HG02840 (cell line): ENCODE measurements around the gene RUNX2.
"Not testable (repeated sequence)": the region's sequence is repeated elsewhere in the genome, so short reads cannot be mapped to it uniquely, and the experiment has no call there.

ENCODE experiments used
- ATAC-seq: cut with Tn5 transposase; IDR thresholded peaks from one replicate; pipeline ENCODE4 v1.9.1; 2021; ENCODE audit warnings: mild to moderate bottlenecking, moderate library complexity, moderate number of reproducible peaks; ENCODE audit not compliant: unreplicated experiment, low FRiP score

The RUNX2 gene

DNA sequence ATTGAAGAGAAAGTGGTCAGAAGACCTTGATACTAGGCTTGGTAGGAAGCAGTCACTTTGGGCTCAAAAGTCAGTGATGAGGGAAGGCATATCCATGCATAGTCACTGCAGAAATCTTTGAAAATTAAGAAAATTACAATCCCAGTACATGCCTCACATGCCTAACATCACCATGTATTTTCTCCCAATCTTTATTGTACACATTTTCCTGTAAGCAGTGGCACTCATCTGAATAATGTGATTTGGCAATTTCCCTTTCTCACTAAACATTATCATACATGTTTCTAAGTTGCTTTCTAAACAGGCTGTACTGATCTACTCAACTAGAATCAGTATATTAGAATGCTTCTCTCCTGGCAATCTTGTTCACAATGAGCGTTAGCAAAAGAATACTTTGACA lies 330.3 kb downstream of the RUNX2 start:
- ATAC-seq: no peak

DNA sequence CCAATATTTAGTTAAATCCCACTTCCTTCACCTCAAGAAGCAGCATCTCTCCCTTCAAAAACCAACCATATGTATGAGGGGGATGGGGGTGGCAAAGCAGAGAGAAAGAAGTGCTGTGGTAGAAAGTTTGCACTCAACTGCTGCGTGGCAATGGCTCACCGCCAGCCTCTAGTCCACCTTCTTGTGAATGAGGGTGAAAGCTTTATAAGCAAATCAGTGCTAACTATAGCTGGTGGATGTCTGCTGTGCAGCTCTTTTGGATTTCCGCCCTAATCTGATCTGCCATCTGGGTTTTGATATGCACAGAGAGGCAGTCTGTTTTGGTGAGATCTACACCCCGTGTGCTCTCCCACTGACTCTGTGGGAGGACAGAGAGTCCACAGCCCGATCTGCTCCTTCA lies 330.8 kb downstream of the RUNX2 start:
- ATAC-seq: no peak

DNA sequence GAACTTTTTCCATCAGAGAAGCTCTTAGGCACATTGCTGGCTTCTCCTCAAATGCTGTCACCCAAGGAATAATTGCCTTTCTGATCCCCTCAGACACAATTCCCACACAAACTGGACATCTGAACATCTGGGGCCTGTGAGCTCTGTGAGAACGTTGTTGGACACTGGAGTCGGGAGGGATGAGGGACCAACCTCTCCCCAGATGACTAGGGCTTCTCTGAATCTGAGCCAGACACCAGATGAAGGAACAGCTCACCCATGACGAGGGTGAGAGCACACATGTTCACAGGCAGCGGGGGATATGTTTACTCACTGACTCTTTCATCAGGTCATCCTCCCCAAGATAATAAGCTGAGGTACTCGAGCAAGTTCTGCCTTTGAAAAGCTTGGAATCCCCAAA lies 333.5 kb downstream of the RUNX2 start:
- no peak for ATAC-seq

DNA sequence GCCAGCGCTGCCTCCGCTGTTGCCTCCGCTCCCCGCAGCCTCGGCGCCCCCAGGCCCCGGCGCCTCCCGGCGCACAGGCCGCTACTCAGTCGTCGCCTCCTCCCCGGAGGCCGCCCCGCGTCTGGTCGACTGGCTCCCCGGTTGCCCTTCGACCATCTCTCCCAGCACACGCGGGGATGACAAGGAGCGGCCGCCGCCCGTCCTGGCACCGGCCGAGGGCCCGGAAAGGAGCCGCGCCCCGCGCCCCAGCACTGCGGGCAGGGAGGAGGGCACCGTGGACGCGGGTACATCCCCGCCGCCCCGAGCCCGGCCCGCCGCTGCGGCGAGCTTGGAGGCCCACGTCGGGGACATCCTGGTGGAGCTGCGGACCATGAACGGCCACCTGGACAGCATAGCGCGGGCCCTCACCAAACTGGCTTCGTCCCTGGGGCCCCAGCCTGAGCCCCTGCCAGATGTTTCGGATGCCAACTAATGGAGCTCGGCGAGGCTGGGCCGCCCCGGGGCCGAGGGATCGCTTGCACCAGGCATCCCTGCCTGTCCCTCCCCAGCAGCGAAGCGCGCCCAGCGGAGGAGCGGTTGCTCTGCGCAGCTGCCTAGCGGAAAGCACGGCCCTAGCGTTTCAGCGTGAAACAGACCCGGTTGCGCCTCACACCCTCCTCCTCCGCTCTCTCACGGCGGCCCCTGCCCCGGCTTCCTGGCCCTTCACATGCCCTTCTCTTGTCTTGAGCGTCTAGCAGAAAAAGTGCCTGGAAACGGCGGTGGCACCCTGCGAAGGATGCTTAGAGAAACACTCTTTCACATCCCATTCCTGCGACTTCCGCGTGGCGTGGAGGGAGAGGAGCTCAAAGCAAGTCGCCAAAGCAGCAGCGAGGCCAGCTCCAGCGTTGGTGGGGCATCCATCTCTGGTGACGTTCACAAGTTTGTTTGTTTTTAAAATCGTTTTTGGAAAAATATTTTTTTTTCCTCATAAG lies 335.4 kb downstream of the RUNX2 start:
- ATAC-seq: no peak

DNA sequence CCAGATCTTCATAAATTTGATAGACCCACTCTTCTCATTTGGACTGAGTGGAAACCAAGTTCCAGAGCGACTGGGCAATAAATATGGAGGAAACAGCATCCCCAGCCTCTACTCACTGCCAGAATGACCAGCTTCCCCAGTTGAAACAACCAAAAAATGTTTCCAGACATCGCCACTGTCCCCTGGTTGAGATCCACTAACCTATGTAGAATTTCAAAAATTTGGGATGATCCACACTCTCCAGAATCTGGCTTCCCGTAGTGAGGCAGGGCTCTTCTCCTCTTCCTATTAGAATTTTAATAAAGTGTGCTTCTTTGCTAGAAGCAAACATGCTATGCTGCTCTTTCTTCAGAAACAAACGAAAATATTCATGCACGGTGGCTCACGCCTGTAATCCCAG lies 336.6 kb downstream of the RUNX2 start:
- no peak for ATAC-seq

DNA sequence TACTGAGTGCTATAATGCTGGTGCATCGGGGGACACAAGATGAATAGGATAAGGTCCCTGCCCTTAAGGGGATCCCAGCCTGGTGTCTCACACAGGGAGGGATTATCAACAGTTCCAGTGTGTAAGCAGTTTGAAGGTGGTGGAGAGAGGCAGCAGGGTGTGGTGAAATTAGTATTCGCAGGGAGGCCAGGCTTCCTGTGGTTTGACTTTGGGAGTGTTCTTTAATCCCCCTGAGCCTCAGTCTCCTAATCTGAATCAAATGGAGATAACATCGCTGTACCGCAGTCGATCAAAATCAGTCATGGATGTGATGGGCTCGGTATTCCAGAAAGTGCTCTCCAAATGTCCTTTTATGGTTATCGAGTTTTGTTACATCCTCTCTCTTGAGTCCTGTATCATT lies 337.7 kb downstream of the RUNX2 start:
- no peak for ATAC-seq

DNA sequence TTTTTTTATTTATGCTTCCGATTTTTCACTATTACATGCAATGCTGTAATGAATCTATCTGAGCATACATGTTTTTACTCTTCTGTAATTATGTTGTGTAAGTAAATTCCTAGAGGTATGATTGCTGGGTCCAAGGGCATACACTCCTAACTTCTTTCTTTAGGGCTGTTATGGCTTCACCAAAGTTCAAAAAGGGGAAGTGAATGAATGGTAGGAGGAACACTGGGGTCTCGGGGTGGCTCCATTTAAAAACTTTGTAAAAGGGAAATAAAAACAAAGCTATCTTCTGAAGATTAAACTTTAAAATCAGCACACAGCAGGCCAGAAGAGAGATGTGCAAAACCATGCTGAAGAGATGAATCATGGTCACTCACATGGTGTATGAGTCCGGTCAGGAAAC lies 338.7 kb downstream of the RUNX2 start:
- no peak for ATAC-seq

DNA sequence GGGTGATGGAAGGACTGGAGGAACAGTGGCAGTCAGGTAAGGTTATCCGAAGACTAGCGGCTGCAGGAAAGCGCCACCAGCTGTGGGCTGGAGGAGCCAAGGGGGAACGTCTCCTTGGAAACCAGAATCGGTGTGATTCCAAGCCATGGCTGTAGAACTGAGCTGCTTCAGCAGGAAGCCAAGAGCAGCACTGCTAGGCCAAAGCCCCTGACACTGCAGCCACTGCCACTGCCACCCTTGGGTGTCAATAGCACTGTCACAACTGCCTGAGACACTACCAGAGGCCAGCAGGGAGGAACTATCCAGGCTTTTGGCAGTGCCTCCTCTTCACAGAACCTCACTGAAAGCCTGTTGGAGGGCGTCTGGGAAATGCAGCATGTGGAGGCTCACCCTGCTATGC lies 339.2 kb downstream of the RUNX2 start:
- ATAC-seq: no peak

DNA sequence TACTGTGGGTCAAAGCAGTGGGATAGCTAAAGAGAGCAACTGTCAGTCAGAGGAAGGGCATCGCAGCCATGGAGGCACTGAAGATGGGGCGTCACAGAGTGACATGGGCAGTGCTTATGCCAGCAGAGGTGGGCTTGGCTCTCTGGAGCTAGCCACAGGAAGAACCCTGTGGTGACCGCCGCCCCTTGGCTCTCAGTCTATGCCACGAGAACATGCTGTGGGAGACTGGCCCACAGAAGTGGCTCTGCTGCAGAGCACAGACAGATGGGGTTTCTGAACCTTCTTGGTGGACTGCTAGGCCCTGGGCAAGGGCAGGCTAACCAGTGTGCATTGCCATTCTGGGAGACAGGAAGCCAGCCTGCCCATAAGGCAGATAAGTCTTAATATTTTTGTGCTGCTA lies 339.6 kb downstream of the RUNX2 start:
- no peak for ATAC-seq

DNA sequence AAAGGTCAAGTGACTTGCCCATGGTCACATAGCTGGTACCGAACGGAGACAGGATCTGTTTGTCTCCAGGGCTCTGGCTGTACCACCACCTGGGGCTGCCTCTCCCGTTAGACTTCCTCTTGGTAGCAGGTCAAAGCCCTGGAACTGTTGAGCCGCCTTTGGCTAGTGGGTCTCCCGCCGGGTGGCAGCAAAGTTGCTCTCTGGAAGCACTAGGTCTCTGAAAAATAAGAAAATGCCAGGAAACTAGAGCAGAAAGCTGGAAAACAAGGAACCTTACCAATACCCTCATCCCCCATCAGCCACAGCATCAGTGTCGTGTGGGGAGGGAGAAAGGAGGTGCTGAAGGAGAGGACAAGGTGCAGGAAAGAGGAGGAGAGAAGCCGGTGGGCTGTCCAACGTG lies 340.6 kb downstream of the RUNX2 start:
- ATAC-seq: no peak

DNA sequence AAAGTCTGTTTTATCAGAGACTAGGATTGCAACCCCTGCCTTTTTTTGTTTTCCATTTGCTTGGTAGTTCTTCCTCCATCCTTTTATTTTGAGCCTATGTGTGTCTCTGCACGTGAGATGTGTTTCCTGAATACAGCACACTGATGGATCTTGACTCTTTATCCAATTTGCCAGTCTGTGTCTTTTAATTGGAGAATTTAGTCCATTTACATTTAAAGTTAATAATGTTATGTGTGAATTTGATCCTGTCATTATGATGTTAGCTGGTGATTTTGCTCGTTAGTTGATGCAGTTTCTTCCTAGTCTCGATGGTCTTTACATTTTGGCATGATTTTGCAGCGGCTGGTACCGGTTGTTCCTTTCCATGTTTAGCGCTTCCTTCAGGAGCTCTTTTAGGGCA lies 345.0 kb downstream of the RUNX2 start:
- not testable (repeated sequence) for ATAC-seq

DNA sequence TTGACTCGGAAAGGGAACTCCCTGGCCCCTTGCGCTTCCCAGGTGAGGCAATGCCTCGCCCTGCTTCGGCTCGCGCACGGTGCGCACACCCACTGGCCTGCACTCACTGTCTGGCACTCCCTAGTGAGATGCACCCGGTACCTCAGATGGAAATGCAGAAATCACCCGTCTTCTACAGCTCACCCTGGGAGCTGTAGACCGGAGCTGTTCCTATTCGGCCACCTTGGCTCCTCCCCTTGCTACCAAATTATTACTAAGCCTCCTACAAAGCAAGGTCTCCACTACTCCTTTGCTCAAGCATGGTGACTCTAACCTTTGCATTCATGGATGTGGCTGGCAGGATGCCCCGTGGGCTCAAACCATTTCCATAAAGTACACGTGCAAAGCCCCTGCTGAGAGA lies 347.0 kb downstream of the RUNX2 start:
- ATAC-seq: not testable (repeated sequence)

DNA sequence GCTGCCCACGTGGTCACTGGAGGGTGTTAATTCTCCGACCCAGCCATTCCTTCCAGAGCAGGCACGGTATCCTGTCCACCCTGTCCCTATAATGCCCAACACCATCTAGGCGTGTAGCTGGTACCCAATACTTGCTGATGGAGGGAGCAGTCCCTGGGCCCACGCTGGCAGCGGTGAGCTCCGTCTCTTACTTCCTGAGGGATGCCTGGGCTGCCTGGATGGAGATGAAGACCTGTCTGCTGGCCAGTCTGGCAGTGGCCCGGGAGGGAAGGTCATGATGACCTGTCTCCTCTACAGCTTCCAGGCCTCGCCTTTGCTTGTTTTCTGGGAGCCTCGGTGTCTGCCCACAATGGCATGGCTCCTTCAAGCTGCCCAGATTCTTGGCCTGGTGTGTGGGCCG lies 347.5 kb downstream of the RUNX2 start:
- ATAC-seq: no peak

DNA sequence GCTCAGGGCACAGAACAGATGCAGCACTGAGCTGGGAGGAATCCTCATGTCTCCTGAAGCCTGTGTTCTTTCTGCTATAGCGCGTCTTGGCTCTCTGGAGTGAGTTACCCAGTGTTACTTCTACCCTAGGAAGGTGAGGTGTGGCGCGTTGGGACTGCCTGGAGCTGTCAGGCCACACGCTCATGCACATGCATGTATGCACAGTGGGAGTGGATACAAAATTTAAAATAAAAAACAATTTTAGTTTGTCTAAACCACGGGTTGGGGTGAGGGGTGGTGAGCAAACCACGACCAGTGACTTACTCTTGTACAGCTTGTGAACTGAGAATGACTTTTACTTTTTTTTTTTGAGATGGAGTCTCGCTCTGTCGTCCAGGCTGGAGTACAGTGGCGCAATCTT lies 348.2 kb downstream of the RUNX2 start:
- no peak for ATAC-seq

DNA sequence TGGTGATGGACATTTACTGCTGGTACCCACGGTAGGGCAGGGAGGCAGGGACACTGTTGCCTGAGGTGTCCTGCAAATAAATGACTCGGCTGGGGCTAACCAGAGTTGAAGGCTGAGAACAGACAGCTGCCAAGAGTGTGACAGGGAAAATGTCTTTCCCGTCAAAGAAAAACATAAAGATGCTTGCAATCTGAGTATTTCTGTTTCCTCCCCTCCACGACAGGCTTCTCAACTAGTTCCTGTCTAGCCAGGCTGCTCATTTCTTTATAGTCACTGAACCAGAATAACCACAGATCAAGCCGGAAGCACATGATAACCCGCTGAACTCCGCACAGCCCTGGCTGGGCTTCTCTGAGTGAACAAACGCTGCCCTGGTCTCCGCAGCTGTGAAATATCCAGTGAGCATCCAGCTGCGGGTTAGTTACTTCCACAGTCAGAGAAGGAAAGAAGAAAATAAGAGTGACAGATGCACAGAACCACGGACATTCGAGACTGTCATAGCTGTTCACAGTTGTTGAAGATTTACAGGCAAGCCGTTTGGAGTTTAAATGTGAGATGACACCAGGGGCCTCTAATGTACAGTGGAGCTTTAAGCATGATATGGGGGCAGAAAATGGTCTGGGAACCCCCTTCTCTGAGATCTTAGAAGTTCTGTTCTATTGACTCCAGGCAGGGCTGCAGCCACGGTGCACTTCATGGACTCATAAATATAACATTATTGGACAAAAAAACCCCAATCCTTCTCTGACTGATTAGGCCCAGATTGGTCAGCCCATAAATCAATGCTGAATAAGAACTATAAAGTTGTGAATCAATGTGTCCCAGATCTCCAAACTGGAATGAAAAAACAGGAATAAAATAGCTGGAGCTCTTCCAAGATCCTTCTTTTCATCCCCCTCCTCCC lies 349.5 kb downstream of the RUNX2 start:
- peak; percentile 72 for ATAC-seq

DNA sequence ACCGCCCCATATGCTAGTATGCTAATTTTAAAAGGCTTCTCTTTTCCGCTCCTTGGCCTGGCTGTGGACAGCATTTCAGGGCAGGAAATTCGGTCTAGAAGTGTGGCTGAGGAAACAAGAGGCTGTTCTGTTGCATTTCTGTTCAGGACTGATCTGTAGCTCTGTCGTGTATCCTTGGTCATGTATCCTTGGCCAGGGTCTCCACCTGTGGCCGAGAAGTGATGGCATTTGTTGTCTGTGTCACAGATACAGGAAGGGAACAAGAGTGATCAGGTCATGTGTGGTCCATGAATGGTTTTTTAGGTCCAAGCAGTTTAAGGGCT lies 350.1 kb downstream of the RUNX2 start:
- ATAC-seq: no peak

DNA sequence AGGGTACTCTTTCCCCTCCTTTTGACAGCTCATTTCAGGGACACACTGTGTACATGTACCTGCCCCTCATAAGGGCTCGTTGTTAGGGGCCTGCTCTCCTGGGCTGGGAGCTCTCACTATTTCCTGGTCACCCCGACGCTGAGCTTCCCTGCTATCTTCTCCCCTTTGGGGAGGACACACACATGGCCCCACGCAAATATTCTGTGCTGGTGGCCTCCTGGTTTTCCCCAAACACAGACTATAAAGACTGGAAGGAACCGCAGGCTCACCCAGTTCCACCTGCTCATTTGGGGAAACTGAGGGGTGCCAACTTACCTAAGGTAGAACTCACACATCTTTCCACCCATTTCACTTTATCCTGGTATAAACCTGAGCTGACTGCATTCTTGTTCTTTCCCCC lies 351.0 kb downstream of the RUNX2 start:
- ATAC-seq: no peak

DNA sequence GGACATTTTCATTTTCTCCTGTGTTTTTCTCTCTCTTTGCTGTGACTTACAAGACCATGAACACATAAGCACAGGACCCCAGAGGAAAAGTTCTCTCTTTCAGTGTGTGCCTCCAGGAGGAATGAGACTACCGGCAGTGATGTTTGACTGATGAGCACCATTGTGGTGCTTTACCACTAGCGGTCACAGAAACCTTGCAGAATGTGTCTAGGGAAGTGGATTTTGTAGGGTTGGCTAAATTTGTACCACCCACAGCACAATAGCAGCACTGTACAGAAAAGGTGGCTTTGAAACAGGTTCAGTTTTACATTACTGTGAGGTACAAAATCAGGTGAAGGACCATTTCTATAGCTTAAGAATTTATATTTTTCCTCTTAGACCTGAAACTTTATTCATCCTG lies 351.5 kb downstream of the RUNX2 start:
- ATAC-seq: no peak

DNA sequence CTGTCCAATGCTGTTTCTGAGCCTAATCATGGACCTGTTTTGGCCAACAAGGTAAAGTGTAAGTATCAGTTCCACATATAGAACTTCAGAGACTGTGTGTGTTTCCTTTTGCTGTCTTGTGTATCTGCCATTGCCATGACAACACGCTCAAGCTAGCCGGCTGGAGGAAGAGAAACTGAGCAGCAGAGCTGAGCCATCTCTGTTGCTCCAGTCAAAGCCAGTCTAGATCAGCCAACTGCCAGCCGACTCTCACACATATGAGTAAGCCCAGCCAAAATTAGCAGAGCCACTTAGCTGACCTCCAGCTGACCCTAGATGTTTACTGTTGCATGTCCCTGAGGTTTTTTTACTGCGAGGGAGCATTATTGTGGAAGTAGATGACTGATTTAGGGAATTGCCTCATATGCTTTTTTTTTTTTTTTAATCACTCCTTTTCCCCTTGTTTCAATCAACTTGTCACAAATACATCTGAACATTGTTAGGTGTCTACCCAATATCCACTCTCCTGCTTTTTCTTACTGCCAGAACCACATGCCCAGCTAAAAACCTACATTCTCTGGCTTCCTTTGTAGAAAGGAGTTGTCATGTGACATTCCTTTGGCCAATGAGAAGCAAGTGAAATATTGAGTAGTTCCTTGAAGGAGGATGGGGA lies 353.9 kb downstream of the RUNX2 start:
- ATAC-seq: peak; percentile 90

DNA sequence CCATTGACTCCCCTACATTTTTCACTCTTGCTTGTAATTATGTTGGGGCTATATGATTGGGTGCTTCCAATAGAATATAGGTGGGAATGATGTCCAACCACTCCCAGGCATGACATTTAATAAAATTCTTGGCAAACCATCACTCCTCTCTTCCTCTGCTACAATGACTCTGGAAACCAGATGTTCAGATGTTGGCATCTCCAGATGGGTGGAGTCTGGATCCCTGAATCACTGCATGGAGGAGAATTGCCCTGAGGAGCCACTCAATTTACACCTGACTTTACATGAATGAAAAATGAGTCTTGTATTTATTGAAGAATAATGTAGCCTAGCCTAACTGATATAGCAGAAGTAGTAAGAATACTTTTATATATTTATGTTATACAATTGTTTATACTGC lies 356.3 kb downstream of the RUNX2 start:
- no peak for ATAC-seq

DNA sequence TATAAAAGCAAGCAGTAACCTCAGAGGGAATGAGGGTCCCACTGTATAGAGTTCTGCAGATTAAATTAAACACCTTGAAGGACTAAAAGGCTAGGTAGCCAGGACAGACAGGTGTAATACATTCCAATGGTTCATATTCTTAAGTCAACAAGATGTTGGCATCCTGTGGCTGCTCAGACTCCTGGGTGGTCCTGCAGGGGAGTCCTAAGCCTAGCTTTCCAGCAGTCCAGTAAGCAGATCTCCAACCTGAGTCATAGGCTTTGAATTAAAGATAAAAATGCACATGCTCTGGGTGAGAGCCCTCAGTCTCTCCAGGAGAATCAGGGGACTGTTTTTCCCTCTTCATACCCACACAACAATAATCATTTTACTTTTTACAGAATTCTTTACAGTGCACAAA lies 356.9 kb downstream of the RUNX2 start:
- ATAC-seq: no peak
